GM23338 (cell line): ENCODE measurements around the gene OPALIN. TPM values are rescaled to one million over a fixed set of nuclear protein-coding genes. Genes with fewer than 3 reads are reported as not detected.

Experiments used
- ATAC-seq: fragments of 200-7000 bp; cut with Tn5 transposase; 3 replicates; pipeline ENCODE4 v1.9.1; 2020
- DNase-seq: peaks from one replicate; pipeline ENCODE4 v3.0.0-alpha.2; 2015; ENCODE audit warnings: low spot score
- H2AFZ ChIP-seq: fragments of 200-600 bp; sonication (generic); 2 replicates; pipeline ENCODE4 v1.8.0; 2016; ENCODE audit warnings: antibody characterized with exemption, mild to moderate bottlenecking, moderate library complexity
- H3F3A ChIP-seq: fragments of 200-600 bp; sonication (generic); replicated peaks from 2 replicates; pipeline ENCODE4 v1.8.0; 2017; ENCODE audit warnings: antibody characterized with exemption, mixed run types, low read depth
- H3K27ac ChIP-seq: fragments of 200-600 bp; sonication (generic); 2 replicates; pipeline ENCODE4 v1.6.1; 2016; ENCODE audit warnings: low read depth
- H3K27me3 ChIP-seq: fragments of 200-600 bp; sonication (generic); 2 replicates; pipeline ENCODE4 v1.8.0; 2016; ENCODE audit warnings: mild to moderate bottlenecking, mixed run types, moderate library complexity; ENCODE audit not compliant: insufficient read depth
- H3K36me3 ChIP-seq: fragments of 200-600 bp; sonication (generic); 2 replicates; pipeline ENCODE4 v1.8.0; 2016; ENCODE audit warnings: mild to moderate bottlenecking; ENCODE audit not compliant: insufficient read depth
- H3K4me1 ChIP-seq: fragments of 200-600 bp; sonication (generic); 2 replicates; pipeline ENCODE4 v1.8.0; 2016; ENCODE audit warnings: mild to moderate bottlenecking, moderate library complexity; ENCODE audit not compliant: insufficient read depth
- H3K4me2 ChIP-seq: fragments of 200-600 bp; sonication (generic); 2 replicates; pipeline ENCODE4 v1.7.1; 2017; ENCODE audit warnings: mixed run types
- H3K4me3 ChIP-seq: fragments of 200-600 bp; sonication (generic); 2 replicates; pipeline ENCODE4 v1.6.1; 2016; ENCODE audit warnings: mixed run types
- H3K79me2 ChIP-seq: fragments of 200-600 bp; sonication (generic); replicated peaks from 2 replicates; pipeline ENCODE4 v1.8.0; 2017; ENCODE audit warnings: mild to moderate bottlenecking; ENCODE audit not compliant: insufficient read depth
- H3K9me2 ChIP-seq: fragments of 200-600 bp; sonication (generic); 2 replicates; pipeline ENCODE4 v1.8.0; 2017; ENCODE audit not compliant: insufficient read depth
- H4K20me1 ChIP-seq: fragments of 200-600 bp; sonication (generic); replicated peaks from 2 replicates; pipeline ENCODE4 v1.8.0; 2017; ENCODE audit warnings: mild to moderate bottlenecking; ENCODE audit not compliant: insufficient read depth
- H3K27ac Mint-ChIP-seq: 2 replicates; pipeline ENCODE4 v1.8.0; 2020; ENCODE audit warnings: inconsistent platforms, mild to moderate bottlenecking, moderate library complexity, mixed read lengths
- H3K27me3 Mint-ChIP-seq: 3 replicates; pipeline ENCODE4 v1.8.0; 2022; ENCODE audit warnings: low read depth, mild to moderate bottlenecking, moderate library complexity, mixed read lengths, inconsistent platforms; ENCODE audit not compliant: insufficient read depth, poor library complexity
- H3K36me3 Mint-ChIP-seq: 3 replicates; pipeline ENCODE4 v1.8.0; 2021; ENCODE audit warnings: low read depth, mild to moderate bottlenecking, inconsistent platforms, moderate library complexity, mixed read lengths
- H3K4me1 Mint-ChIP-seq: 3 replicates; pipeline ENCODE4 v1.8.0; 2020; ENCODE audit warnings: mild to moderate bottlenecking, inconsistent platforms, mixed read lengths
- H3K4me3 Mint-ChIP-seq: 3 replicates; pipeline ENCODE4 v1.8.0; 2021; ENCODE audit warnings: moderate library complexity, mild to moderate bottlenecking, inconsistent platforms, mixed read lengths
- H3K9me3 Mint-ChIP-seq: 3 replicates; pipeline ENCODE4 v1.8.0; 2020; ENCODE audit warnings: moderate library complexity, mild to moderate bottlenecking, inconsistent platforms, mixed read lengths
- CREB1 ChIP-seq: fragments of 250-450 bp; sonication (Bioruptor Pico); IDR thresholded peaks from 2 replicates; pipeline ENCODE4 v1.5.0; 2020; ENCODE audit warnings: low read depth, mild to moderate bottlenecking, moderate library complexity
- CTCF ChIP-seq, 2 experiments: fragments of 200-600 bp in 1 of 2; sonication (generic) in 1 of 2; conservative IDR thresholded peaks; 2 replicates each; pipeline versions ENCODE4 v1.5.1 to v1.6.1; 2016 to 2017; ENCODE audit warnings: antibody characterized with exemption in 2 of 2, low read depth in 2 of 2, mild to moderate bottlenecking in 2 of 2, moderate library complexity in 1 of 2
- EZH2 ChIP-seq: fragments of 200-600 bp; sonication (generic); IDR thresholded peaks from one replicate; pipeline ENCODE4 v1.8.0; 2017; ENCODE audit warnings: antibody characterized with exemption, mild to moderate bottlenecking, low read depth; ENCODE audit not compliant: unreplicated experiment
- EZH2phosphoT487 ChIP-seq: fragments of 200-600 bp; sonication (generic); IDR thresholded peaks from one replicate; pipeline ENCODE4 v1.8.1; 2018; ENCODE audit warnings: antibody characterized with exemption; ENCODE audit not compliant: unreplicated experiment
- JUNB ChIP-seq: IDR thresholded peaks from one replicate; pipeline ENCODE4 v1.6.1; 2016; ENCODE audit warnings: antibody characterized with exemption; ENCODE audit not compliant: unreplicated experiment
- NANOG ChIP-seq: IDR thresholded peaks from 2 replicates; pipeline ENCODE4 v1.6.1; 2016; ENCODE audit warnings: antibody characterized with exemption, borderline replicate concordance
- POLR2AphosphoS5 ChIP-seq: IDR thresholded peaks from 2 replicates; pipeline ENCODE4 v1.6.1; 2016; ENCODE audit warnings: antibody characterized with exemption, low read depth
- STAT1 ChIP-seq: IDR thresholded peaks from one replicate; pipeline ENCODE4 v1.6.1; 2016; ENCODE audit warnings: antibody characterized with exemption; ENCODE audit not compliant: unreplicated experiment
- ZNF114 ChIP-seq: fragments of 250-450 bp; sonication (Bioruptor Pico); IDR thresholded peaks from 2 replicates; pipeline ENCODE4 v1.5.0; 2020; ENCODE audit warnings: mild to moderate bottlenecking, moderate library complexity
- ZNF331 ChIP-seq: fragments of 250-450 bp; sonication (Bioruptor Pico); IDR thresholded peaks from 2 replicates; pipeline ENCODE4 v1.5.0; 2020; ENCODE audit warnings: low read depth, mild to moderate bottlenecking, moderate library complexity
- polyA plus RNA-seq: library from polyadenylated mRNA; unstranded; fragments of >200 nt; fragmentation: Nextera tagmentation; extraction: Ambion mirVana; gene quantifications from 2 replicates; pipeline ENCODE4 v1.2.1, GENCODE V29; 2016
- total RNA-seq: library from RNA; depleted of rRNA; stranded (reverse); fragments of >200 nt; shearing (Covaris generic); gene quantifications from 2 replicates; pipeline ENCODE4 v1.2.3, GENCODE V29; 2014
- TF ChIP-seq, protein P1 (sequence below): IDR thresholded peaks from one replicate; pipeline ENCODE4 v1.6.1; 2018; ENCODE audit warnings: antibody characterized with exemption; ENCODE audit not compliant: unreplicated experiment
- TF ChIP-seq, protein P2 (sequence below): IDR thresholded peaks from 2 replicates; pipeline ENCODE4 v1.6.1; 2016; ENCODE audit warnings: antibody characterized with exemption
- TF ChIP-seq, protein P3 (sequence below): fragments of 250-450 bp; sonication (Bioruptor Pico); IDR thresholded peaks from 2 replicates; pipeline ENCODE4 v1.5.0; 2020; ENCODE audit warnings: mild to moderate bottlenecking, moderate library complexity

The OPALIN gene
- total and polyA plus RNA-seq, 2 experiments from 2014 or later = not detected

- no peak overlapping the region for H3K27ac Mint-ChIP-seq
- Histone ChIP-seq H3K27me3 (no peaks in the 10 kb centered on the region), H3K4me1 (no peaks in the 10 kb centered on the region), H3K36me3 (no peaks in the 10 kb centered on the region), H3K4me2 (no peak overlapping the region), H4K20me1 (no peaks in the 10 kb centered on the region), H3K79me2 (no peaks in the 10 kb centered on the region), H2AFZ (no peak overlapping the region), H3F3A (no peaks in the 10 kb centered on the region), H3K9me2 (peaks cover 9% of the 10 kb centered on the region), H3K4me3 (no peak overlapping the region), H3K27ac (no peak overlapping the region)
- peaks cover 3% of the 10 kb centered on the region; the same call in 2 of the 3 replicates for H3K9me3 Mint-ChIP-seq
- DNase-seq (no peak), ATAC-seq (no peak)
- peaks cover 18% of the 10 kb centered on the region for H3K4me1 Mint-ChIP-seq
- H3K4me3 Mint-ChIP-seq = no peak overlapping the region
- TF ChIP-seq CTCF (conservative IDR thresholded peaks at IDR 0.05; ENCODE audit: low read depth in 2 of 2) = no peak
- no peak for TF ChIP-seq EZH2
- TF ChIP-seq CREB1 (CRISPR knock-in tag) = no peak
- TF ChIP-seq, protein P1, sequence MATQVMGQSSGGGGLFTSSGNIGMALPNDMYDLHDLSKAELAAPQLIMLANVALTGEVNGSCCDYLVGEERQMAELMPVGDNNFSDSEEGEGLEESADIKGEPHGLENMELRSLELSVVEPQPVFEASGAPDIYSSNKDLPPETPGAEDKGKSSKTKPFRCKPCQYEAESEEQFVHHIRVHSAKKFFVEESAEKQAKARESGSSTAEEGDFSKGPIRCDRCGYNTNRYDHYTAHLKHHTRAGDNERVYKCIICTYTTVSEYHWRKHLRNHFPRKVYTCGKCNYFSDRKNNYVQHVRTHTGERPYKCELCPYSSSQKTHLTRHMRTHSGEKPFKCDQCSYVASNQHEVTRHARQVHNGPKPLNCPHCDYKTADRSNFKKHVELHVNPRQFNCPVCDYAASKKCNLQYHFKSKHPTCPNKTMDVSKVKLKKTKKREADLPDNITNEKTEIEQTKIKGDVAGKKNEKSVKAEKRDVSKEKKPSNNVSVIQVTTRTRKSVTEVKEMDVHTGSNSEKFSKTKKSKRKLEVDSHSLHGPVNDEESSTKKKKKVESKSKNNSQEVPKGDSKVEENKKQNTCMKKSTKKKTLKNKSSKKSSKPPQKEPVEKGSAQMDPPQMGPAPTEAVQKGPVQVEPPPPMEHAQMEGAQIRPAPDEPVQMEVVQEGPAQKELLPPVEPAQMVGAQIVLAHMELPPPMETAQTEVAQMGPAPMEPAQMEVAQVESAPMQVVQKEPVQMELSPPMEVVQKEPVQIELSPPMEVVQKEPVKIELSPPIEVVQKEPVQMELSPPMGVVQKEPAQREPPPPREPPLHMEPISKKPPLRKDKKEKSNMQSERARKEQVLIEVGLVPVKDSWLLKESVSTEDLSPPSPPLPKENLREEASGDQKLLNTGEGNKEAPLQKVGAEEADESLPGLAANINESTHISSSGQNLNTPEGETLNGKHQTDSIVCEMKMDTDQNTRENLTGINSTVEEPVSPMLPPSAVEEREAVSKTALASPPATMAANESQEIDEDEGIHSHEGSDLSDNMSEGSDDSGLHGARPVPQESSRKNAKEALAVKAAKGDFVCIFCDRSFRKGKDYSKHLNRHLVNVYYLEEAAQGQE = no peak
- TF ChIP-seq POLR2AphosphoS5 = no peak
- no peak for TF ChIP-seq EZH2phosphoT487
- TF ChIP-seq ZNF114 (CRISPR knock-in tag) = no peak
- no peak for TF ChIP-seq ZNF331 (CRISPR knock-in tag)
- TF ChIP-seq STAT1 = no peak
- no peak for TF ChIP-seq NANOG
- TF ChIP-seq JUNB = no peak
- TF ChIP-seq, protein P2, sequence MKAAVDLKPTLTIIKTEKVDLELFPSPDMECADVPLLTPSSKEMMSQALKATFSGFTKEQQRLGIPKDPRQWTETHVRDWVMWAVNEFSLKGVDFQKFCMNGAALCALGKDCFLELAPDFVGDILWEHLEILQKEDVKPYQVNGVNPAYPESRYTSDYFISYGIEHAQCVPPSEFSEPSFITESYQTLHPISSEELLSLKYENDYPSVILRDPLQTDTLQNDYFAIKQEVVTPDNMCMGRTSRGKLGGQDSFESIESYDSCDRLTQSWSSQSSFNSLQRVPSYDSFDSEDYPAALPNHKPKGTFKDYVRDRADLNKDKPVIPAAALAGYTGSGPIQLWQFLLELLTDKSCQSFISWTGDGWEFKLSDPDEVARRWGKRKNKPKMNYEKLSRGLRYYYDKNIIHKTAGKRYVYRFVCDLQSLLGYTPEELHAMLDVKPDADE = no peak
- TF ChIP-seq, protein P3, sequence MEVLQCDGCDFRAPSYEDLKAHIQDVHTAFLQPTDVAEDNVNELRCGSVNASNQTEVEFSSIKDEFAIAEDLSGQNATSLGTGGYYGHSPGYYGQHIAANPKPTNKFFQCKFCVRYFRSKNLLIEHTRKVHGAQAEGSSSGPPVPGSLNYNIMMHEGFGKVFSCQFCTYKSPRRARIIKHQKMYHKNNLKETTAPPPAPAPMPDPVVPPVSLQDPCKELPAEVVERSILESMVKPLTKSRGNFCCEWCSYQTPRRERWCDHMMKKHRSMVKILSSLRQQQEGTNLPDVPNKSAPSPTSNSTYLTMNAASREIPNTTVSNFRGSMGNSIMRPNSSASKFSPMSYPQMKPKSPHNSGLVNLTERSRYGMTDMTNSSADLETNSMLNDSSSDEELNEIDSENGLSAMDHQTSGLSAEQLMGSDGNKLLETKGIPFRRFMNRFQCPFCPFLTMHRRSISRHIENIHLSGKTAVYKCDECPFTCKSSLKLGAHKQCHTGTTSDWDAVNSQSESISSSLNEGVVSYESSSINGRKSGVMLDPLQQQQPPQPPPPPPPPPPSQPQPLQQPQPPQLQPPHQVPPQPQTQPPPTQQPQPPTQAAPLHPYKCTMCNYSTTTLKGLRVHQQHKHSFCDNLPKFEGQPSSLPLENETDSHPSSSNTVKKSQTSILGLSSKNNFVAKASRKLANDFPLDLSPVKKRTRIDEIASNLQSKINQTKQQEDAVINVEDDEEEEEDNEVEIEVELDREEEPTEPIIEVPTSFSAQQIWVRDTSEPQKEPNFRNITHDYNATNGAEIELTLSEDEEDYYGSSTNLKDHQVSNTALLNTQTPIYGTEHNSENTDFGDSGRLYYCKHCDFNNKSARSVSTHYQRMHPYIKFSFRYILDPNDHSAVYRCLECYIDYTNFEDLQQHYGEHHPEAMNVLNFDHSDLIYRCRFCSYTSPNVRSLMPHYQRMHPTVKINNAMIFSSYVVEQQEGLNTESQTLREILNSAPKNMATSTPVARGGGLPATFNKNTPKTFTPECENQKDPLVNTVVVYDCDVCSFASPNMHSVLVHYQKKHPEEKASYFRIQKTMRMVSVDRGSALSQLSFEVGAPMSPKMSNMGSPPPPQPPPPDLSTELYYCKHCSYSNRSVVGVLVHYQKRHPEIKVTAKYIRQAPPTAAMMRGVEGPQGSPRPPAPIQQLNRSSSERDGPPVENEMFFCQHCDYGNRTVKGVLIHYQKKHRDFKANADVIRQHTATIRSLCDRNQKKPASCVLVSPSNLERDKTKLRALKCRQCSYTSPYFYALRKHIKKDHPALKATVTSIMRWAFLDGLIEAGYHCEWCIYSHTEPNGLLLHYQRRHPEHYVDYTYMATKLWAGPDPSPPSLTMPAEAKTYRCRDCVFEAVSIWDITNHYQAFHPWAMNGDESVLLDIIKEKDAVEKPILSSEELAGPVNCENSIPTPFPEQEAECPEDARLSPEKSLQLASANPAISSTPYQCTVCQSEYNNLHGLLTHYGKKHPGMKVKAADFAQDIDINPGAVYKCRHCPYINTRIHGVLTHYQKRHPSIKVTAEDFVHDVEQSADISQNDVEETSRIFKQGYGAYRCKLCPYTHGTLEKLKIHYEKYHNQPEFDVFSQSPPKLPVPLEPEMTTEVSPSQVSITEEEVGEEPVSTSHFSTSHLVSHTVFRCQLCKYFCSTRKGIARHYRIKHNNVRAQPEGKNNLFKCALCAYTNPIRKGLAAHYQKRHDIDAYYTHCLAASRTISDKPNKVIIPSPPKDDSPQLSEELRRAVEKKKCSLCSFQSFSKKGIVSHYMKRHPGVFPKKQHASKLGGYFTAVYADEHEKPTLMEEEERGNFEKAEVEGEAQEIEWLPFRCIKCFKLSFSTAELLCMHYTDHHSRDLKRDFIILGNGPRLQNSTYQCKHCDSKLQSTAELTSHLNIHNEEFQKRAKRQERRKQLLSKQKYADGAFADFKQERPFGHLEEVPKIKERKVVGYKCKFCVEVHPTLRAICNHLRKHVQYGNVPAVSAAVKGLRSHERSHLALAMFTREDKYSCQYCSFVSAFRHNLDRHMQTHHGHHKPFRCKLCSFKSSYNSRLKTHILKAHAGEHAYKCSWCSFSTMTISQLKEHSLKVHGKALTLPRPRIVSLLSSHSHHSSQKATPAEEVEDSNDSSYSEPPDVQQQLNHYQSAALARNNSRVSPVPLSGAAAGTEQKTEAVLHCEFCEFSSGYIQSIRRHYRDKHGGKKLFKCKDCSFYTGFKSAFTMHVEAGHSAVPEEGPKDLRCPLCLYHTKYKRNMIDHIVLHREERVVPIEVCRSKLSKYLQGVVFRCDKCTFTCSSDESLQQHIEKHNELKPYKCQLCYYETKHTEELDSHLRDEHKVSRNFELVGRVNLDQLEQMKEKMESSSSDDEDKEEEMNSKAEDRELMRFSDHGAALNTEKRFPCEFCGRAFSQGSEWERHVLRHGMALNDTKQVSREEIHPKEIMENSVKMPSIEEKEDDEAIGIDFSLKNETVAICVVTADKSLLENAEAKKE (CRISPR knock-in tag) = no peak
- peaks cover 5% of the 10 kb centered on the region; the same call in 2 of the 3 replicates for H3K36me3 Mint-ChIP-seq
- peaks cover 7% of the 10 kb centered on the region for H3K27me3 Mint-ChIP-seq
These were observed 6.2 kb downstream of the OPALIN start for GRCh38 chr10:96352582-96352981.
